Keratinocyte (primary cell): ENCODE data around the gene ZSCAN23. TPM values are rescaled to one million over a fixed set of nuclear protein-coding genes. Genes with fewer than 3 reads are reported as not detected.
"Not testable (repeated sequence)": the region's sequence is repeated elsewhere in the genome, so short reads cannot be mapped to it uniquely, and the experiment has no call there.

ENCODE experiments used
- DNase-seq: peaks from one replicate; pipeline ENCODE4 v3.0.0-alpha.2; 2011; ENCODE audit warnings: low read depth, missing footprints, low spot score
- FAIRE-seq: peaks from 2 replicates; lab custom pipeline; 2011; peaks lifted over from hg19 to GRCh38; lab: Jason Lieb, UNC
- H2AFZ ChIP-seq: 2 replicates; pipeline ENCODE4 v1.6.0; 2012; ENCODE audit warnings: low read length, control low read depth, inconsistent platforms; ENCODE audit not compliant: control insufficient read depth
- H3K27ac ChIP-seq: 2 replicates; pipeline ENCODE4 v1.5.1; 2011; ENCODE audit warnings: low read length; ENCODE audit not compliant: control insufficient read depth, insufficient read depth
- H3K27me3 ChIP-seq: 3 replicates; pipeline ENCODE4 v1.6.0; 2011; ENCODE audit warnings: low read length; ENCODE audit not compliant: control insufficient read depth, insufficient read depth; ENCODE audit errors: extremely low read depth
- H3K36me3 ChIP-seq, 2 experiments: 2 replicates in 1 of 2; 3 replicates in 1 of 2; pipeline ENCODE4 v1.5.1; 2011; ENCODE audit warnings: low read length in 2 of 2, mild to moderate bottlenecking in 1 of 2; ENCODE audit not compliant: control insufficient read depth in 2 of 2, insufficient read depth in 2 of 2; ENCODE audit errors: extremely low read depth in 1 of 2
- H3K4me1 ChIP-seq: 3 replicates; pipeline ENCODE4 v1.5.1; 2011; ENCODE audit warnings: low read length; ENCODE audit not compliant: control insufficient read depth, insufficient read depth; ENCODE audit errors: extremely low read depth
- H3K4me2 ChIP-seq: 3 replicates; pipeline ENCODE4 v1.6.0; 2011; ENCODE audit warnings: low read depth, low read length; ENCODE audit not compliant: control insufficient read depth, insufficient read depth; ENCODE audit errors: extremely low read depth
- H3K4me3 ChIP-seq, 3 experiments: fragments of 200-600 bp in 1 of 3; sonication (generic) in 1 of 3; 2 replicates in 2 of 3; 3 replicates in 1 of 3; pipeline ENCODE4 v1.5.1; 2011 to 2016; ENCODE audit warnings: low read length in 3 of 3, mild to moderate bottlenecking in 3 of 3, control low read depth in 2 of 3, inconsistent platforms in 1 of 3, low read depth in 1 of 3, mixed read lengths in 1 of 3, mixed run types in 1 of 3, moderate library complexity in 1 of 3; ENCODE audit not compliant: control insufficient read depth in 2 of 3, insufficient read depth in 2 of 3; ENCODE audit errors: extremely low read depth in 1 of 3
- H3K79me2 ChIP-seq: 2 replicates; pipeline ENCODE4 v1.6.0; 2012; ENCODE audit warnings: low read length; ENCODE audit not compliant: control insufficient read depth, insufficient read depth
- H3K9ac ChIP-seq: 3 replicates; pipeline ENCODE4 v1.6.0; 2011; ENCODE audit warnings: low read length; ENCODE audit not compliant: control insufficient read depth, insufficient read depth; ENCODE audit errors: extremely low read depth
- H3K9me1 ChIP-seq: 3 replicates; pipeline ENCODE4 v1.6.0; 2011; ENCODE audit warnings: low read length; ENCODE audit not compliant: control insufficient read depth, insufficient read depth; ENCODE audit errors: extremely low read depth
- H3K9me3 ChIP-seq: 2 replicates; pipeline ENCODE4 v1.5.1; 2012; ENCODE audit warnings: low read depth, low read length; ENCODE audit not compliant: control insufficient read depth
- H4K20me1 ChIP-seq: 3 replicates; pipeline ENCODE4 v1.6.0; 2011; ENCODE audit warnings: low read length; ENCODE audit not compliant: control insufficient read depth, insufficient read depth; ENCODE audit errors: extremely low read depth
- CTCF ChIP-seq, 3 experiments: IDR thresholded peaks in 1 of 3; conservative IDR thresholded peaks in 1 of 3; optimal IDR thresholded peaks in 1 of 3; 2 replicates in 2 of 3; 3 replicates in 1 of 3; pipeline versions ENCODE3 to v1.5.1; 2011; ENCODE audit warnings: low read length in 3 of 3, mild to moderate bottlenecking in 3 of 3, moderate library complexity in 2 of 3, control low read depth in 1 of 3, inconsistent platforms in 1 of 3; ENCODE audit not compliant: insufficient read depth in 2 of 3; ENCODE audit errors: extremely low read depth in 1 of 3
- EZH2 ChIP-seq: IDR thresholded peaks from one replicate; pipeline ENCODE4 v1.6.1; 2012; ENCODE audit warnings: inconsistent platforms, mild to moderate bottlenecking, low read length, moderate library complexity
- dilution Hi-C: fragments of 300-500 bp; cut with MboI; formaldehyde crosslinking; loops from one replicate; pipeline ENCODE4 v1.7.0; 2020; ENCODE audit warnings: low sequenced_read_pairs; ENCODE audit not compliant: extremely low pct_ligation_motif_present
- polyA plus RNA-seq, 5 experiments: library from polyadenylated mRNA; depleted of rRNA in 3 of 5; stranded (reverse) in 3 of 5; stranded (forward) in 1 of 5; unstranded in 1 of 5; fragments of >200 nt; gene quantifications; 1 replicate in 1 of 5; 2 replicates in 3 of 5; 3 replicates in 1 of 5; pipeline versions ENCODE4 v1.2.1 to v1.2.3, GENCODE V29; 2011 to 2012; ENCODE audit warnings: missing spikeins in 2 of 5, low read depth in 1 of 5, low replicate concordance in 1 of 5

Gene ZSCAN23
- polyA plus RNA-seq, 1 donor (not counting 4 experiments of a cell fraction or from before 2014, with no cell fraction given) = 1.8 TPM

DNA sequence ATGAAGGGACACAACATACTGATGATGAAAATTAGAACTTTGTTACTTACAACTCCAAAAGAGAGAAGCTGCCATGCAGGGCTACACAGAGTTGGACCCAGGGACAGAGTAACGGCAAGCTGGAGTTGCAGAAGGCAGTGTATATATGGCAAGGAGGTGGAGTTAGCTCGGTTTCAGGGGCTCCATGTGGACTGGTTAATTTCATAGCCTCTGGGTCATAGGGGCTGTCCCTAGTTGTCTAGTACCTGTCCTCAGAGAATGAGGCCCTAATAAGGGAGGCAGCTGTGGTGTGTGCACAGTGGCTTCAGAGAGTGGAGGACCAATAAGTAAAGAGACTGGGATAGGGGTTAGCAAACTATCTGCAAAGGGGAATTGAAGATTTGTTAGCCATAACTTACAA, 35.9 kb downstream of the ZSCAN23 start:
- Histone ChIP-seq H3K9me3 (no peaks in the 10 kb centered on the region), H3K36me3 (no peaks in the 10 kb centered on the region), H3K4me3 (no peak overlapping the region), H3K4me2 (no peak overlapping the region), H3K9me1 (no peaks in the 10 kb centered on the region), H4K20me1 (no peaks in the 10 kb centered on the region), H3K27me3 (no peaks in the 10 kb centered on the region), H3K27ac (no peak overlapping the region), H3K9ac (no peak overlapping the region), H3K79me2 (no peaks in the 10 kb centered on the region), H2AFZ (no peak overlapping the region), H3K4me1 (no peaks in the 10 kb centered on the region)
- dilution Hi-C loops = no loop called here
- TF ChIP-seq CTCF (optimal IDR thresholded peaks at IDR 0.05 in 1 of 3, IDR thresholded peaks at IDR 0.05 in 1 of 3, conservative IDR thresholded peaks at IDR 0.05 in 1 of 3; ENCODE audit: extremely low read depth in 1 of 3, insufficient read depth in 2 of 3, low read length in 3 of 3) = no peak
- no peak for TF ChIP-seq EZH2
- FAIRE-seq (no peak), DNase-seq (no peak)

- H2AFZ ChIP-seq, H3K9ac ChIP-seq, H3K27ac ChIP-seq, H3K36me3 ChIP-seq, H3K4me1 ChIP-seq, DNase-seq, H3K9me1 ChIP-seq, FAIRE-seq, H3K4me3 ChIP-seq, dilution Hi-C loops, H4K20me1 ChIP-seq, H3K9me3 ChIP-seq, H3K79me2 ChIP-seq, H3K4me2 ChIP-seq, H3K27me3 ChIP-seq: not testable (repeated sequence)
Observed at GRCh38 chr6:28403923-28404322, 39.4 kb downstream of the ZSCAN23 start.

- Histone ChIP-seq H3K4me1 (peaks cover 10% of the 10 kb centered on the region), H3K36me3 (no peaks in the 10 kb centered on the region), H3K4me2 (no peak overlapping the region), H3K27me3 (no peaks in the 10 kb centered on the region), H4K20me1 (no peaks in the 10 kb centered on the region), H3K9me3 (no peaks in the 10 kb centered on the region), H2AFZ (no peak overlapping the region), H3K27ac (no peak overlapping the region), H3K79me2 (peaks cover 10% of the 10 kb centered on the region), H3K9ac (no peak overlapping the region), H3K9me1 (no peaks in the 10 kb centered on the region), H3K4me3 (no peak overlapping the region)
- TF ChIP-seq CTCF (optimal IDR thresholded peaks at IDR 0.05 in 1 of 3, IDR thresholded peaks at IDR 0.05 in 1 of 3, conservative IDR thresholded peaks at IDR 0.05 in 1 of 3; ENCODE audit: extremely low read depth in 1 of 3, insufficient read depth in 2 of 3, low read length in 3 of 3) (no peak), EZH2 (no peak)
- DNase-seq (no peak), FAIRE-seq (no peak)
- dilution Hi-C loops = no loop called here
Observed at GRCh38 chr6:28402197-28402596, 41.1 kb downstream of the ZSCAN23 start.
